Keratinocyte (primary cell): ENCODE results near the gene TELO2.

Source experiments
- CTCF ChIP-seq, 3 experiments: IDR thresholded peaks in 1 of 3; conservative IDR thresholded peaks in 1 of 3; optimal IDR thresholded peaks in 1 of 3; 2 replicates in 2 of 3; 3 replicates in 1 of 3; pipeline versions ENCODE3 to v1.5.1; 2011; ENCODE audit warnings: low read length in 3 of 3, mild to moderate bottlenecking in 3 of 3, moderate library complexity in 2 of 3, control low read depth in 1 of 3, inconsistent platforms in 1 of 3; ENCODE audit not compliant: insufficient read depth in 2 of 3; ENCODE audit errors: extremely low read depth in 1 of 3
- EZH2 ChIP-seq: IDR thresholded peaks from one replicate; pipeline ENCODE4 v1.6.1; 2012; ENCODE audit warnings: inconsistent platforms, mild to moderate bottlenecking, low read length, moderate library complexity

DNA sequence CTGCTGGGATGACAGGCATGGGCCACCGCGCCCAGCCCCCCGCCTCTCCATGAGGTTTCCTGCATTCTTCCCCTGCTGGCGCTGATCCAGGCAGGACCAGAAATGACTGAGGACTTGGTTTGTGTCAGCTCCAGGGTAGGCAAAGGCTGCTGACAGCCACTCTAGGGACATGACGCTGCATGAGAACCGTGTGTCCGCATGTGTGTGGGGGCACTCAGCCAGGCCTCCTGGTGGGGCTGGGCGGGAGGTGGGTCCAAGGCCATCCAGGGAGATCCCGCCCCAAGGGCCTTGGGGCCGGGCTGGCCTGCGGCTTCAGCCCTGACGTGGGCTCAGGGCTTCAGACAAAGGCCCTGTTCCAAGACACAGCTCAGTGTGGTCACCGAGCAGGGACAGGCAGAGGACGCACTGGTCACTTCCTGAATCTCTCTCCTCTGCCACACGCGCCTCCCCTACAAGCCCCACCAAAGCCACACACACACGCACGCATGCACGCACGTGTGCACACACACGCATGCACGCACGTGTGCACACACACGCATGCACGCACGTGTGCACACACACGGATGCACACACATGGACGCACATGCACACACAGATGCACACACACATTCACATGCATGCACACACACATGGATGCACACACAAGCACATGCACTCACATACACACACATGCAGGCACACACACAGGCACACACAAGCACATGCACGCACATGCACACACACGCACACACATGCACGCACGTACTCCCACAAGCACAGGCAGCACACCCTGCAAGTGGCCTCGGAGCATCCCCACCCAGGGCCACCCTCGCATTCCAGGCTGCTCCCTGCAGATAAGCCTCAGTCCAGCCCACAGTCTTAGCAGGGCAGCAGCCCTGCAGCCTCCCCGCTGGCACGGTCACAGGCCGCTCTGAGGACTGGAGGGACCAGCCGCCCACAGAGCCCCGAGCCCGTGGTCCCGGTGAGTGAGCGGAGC lies 35.0 kb downstream of the TELO2 start:
- TF ChIP-seq CTCF (optimal IDR thresholded peaks at IDR 0.05 in 1 of 3, IDR thresholded peaks at IDR 0.05 in 1 of 3, conservative IDR thresholded peaks at IDR 0.05 in 1 of 3; ENCODE audit: extremely low read depth in 1 of 3, insufficient read depth in 2 of 3, low read length in 3 of 3) = no peak
- TF ChIP-seq EZH2 = no peak
